ENCODE results near the gene MAD1L1.

DNA sequence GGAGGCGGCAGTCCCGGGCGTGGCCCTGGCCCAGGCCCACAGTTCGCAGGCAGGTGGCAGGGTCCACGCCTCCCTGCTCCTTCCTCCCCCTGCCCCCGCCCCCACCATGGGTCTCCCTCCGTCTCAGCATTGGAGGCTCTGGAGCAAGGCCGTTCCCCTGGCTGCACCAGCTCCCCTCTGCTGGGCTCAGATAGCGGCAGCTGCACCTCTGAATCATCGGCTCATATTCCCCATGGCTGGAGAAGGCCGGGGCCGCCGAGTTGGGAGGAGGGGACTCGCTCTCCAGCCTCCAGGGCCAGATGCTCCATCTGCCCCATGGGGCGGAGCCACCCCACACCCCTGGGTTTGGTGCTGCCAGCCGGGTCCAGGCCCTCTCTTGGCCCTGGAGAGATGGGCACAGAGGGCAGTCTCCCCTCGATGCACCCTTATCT lies 417.7 kb downstream of the MAD1L1 start:
- TF ChIP-seq, protein P1, sequence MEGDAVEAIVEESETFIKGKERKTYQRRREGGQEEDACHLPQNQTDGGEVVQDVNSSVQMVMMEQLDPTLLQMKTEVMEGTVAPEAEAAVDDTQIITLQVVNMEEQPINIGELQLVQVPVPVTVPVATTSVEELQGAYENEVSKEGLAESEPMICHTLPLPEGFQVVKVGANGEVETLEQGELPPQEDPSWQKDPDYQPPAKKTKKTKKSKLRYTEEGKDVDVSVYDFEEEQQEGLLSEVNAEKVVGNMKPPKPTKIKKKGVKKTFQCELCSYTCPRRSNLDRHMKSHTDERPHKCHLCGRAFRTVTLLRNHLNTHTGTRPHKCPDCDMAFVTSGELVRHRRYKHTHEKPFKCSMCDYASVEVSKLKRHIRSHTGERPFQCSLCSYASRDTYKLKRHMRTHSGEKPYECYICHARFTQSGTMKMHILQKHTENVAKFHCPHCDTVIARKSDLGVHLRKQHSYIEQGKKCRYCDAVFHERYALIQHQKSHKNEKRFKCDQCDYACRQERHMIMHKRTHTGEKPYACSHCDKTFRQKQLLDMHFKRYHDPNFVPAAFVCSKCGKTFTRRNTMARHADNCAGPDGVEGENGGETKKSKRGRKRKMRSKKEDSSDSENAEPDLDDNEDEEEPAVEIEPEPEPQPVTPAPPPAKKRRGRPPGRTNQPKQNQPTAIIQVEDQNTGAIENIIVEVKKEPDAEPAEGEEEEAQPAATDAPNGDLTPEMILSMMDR (IDR thresholded peaks at IDR 0.05): no peak
- TF ChIP-seq POLR2A (IDR thresholded peaks at IDR 0.05): no peak
